HG02970 (cell line): ENCODE data around the gene CUL1.

Experiments used
- ATAC-seq: cut with Tn5 transposase; IDR thresholded peaks from one replicate; pipeline ENCODE4 v1.9.1; 2021; ENCODE audit warnings: mild to moderate bottlenecking, moderate library complexity, moderate number of reproducible peaks; ENCODE audit not compliant: unreplicated experiment, low FRiP score

CUL1 gene

GRCh38 chr7:148698397-148699023, at the start of gene CUL1:
TSS of gene CUL1 (plus strand) at chr7:148698903. CDS start at chr7:148730123, 31,220 bp downstream.
- peak; percentile 57 for ATAC-seq

DNA sequence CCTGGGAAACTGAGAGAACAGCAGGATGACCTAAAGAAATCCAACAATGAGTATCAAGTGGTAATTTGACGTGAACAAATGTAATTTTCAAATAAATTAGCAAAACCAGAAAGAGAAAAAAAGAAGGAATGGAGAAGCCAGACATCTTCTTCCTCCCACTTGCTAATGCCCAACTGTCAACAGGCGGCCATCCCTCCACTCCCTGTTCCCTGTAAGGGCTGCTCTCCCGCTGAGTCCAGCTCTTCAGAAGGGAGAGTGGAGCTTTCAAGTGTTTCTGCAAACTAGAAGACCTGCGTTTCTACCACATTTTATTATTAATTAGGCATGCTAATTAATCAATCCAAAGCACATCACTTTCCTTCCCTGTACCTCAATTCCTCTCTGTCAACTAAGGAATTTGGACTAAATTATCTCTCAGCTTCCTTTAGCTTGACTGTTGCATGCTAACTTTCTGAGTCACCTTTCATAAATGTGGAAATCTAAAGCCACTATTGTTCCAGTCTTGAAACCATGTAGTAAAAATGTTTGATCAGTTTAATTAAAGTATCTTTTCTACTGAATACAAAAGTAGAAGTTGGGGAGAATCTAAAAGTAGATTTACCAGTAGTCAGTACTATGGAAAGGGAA, 48.4 kb upstream of the CUL1 start:
- no peak for ATAC-seq

DNA sequence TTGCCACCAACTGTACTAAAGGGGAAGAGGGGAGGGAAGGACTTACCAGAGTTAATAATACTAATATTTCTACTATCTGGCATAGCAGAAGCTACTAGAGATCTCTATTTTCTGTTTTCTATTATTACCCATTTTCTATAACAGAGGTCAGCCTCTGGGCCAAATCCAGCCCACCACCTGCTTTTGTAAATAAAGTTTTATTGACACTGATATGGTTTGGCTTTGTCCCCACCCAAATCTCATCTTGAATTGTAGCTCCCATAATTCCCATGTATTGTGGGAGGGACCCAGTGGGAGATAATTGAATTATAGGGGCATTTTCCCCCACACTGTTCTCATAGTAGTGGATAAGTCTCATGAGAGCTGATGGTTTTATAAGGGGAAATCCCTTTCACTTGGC, 45.9 kb upstream of the CUL1 start:
- ATAC-seq: no peak

- ATAC-seq: no peak
Observed at GRCh38 chr7:148657929-148658328, 40.8 kb upstream of the CUL1 start.

DNA sequence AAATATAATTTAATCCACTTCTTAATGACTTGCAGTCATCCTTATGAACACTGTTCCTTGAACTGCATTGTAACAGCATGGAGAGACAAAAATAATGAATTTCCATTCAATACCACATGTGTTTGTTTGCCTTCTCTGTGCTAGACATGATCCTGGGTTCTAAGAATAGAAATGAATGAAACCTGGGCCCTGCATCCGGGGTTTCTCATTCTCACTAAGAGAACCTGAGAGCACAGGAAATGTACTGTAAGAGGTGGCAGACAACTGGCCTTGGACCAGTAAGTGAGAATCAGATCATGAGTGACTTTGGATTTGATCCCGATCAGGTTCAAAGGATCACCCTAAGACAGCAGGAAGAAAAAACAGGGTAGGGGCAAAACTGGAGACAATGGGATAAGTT, 37.2 kb upstream of the CUL1 start:
- no peak for ATAC-seq

DNA sequence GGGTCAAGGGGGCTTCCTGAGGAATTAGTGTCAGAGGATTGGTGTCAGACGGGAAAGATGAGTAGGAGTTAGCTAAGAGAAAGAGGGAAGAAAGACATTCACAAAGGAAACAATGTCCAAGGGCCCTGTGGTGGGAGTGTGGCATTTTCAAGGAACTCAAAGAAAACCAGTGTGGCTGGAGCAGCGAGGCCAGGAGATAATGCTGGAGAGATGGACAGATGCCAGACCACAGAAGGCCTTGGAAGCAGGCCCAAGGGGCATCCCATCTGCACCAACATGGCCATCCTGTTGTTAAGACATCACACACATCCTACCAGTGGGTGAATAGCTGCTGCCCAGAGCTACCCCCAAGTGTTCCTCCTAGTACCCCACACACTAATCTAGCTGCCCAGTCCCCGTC, 36.1 kb upstream of the CUL1 start:
- no peak for ATAC-seq

GRCh38 chr7:148664324-148664723, 34.4 kb upstream of the CUL1 start:
- no peak for ATAC-seq

DNA sequence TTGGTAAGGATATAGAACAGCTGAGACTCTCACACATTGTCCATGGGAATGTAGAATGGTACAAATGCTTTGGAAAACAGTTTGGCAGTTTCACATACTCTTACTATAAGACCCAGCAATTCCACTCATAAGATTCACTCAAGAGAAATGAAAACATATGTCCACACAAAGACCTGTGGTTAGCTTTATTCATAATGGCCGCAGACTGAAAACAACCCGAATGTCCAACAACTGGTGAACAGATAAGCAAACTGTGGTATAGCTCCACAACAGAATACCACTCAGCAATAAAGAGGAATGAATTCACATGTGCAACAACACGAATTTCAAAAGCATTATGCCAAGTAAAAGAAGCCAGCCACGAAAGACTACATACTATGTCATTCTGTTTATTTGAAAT, 33.5 kb upstream of the CUL1 start:
- ATAC-seq: no peak

GRCh38 chr7:148669927-148670326, 28.8 kb upstream of the CUL1 start:
- no peak for ATAC-seq

DNA sequence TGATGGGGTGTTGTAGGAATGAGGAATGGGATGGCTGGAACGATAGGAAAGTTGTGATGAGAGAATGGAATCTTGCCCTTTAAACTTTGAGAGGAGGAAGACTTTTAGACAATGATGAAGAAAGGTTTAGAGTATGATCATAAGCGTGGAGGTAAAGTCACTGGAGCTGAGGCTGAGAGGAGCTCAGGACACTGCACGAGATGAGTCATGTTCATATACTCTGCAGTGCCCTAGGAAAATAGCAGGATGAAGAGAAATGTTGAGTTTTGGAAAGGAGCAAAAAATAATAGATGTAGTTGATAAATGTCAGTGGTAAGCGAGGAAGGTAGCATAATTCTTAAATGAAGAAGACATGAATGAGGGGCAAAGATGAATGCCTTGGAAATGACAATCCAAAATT, 28.3 kb upstream of the CUL1 start:
- ATAC-seq: no peak

DNA sequence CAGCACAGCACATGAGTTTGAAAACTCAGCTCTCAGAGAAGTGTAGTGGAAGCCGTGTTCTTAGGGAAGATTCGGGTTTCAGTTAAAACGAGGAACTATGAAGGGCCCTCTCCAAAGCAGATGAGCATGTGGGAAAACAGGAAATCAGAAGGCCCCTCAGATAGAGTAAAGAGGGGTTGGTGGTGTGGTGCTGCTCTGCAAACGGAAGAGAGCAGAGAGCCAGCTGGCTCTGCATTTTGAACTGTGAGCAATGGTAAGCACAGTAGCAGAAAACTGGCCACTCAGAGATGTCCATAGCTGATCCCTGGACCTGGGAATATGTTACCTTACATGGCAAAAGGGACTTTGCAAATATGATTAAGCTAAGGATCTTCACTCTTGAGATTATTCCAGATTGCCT, 27.9 kb upstream of the CUL1 start:
- ATAC-seq: no peak

GRCh38 chr7:148672041-148672440, 26.7 kb upstream of the CUL1 start:
- ATAC-seq: no peak

DNA sequence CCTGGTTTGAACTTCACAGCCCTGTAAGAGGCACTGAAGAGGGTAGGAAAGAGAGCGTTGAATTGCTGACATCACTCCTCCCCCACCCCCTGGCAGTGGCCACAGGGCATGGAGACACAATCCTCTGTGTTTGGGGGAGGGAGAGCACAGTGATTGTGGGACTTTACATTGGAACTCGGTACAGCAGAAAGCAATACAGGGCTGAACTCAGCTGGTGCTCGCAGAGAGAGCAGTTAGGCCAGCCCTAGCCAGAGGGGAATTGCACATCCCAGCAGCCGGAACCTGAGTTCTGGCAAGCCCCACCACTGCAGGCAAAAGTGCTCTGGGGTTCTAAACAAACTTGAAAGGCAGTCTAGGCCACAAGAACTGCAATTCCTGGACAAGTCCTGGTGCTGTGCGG, 24.0 kb upstream of the CUL1 start:
- no peak for ATAC-seq

DNA sequence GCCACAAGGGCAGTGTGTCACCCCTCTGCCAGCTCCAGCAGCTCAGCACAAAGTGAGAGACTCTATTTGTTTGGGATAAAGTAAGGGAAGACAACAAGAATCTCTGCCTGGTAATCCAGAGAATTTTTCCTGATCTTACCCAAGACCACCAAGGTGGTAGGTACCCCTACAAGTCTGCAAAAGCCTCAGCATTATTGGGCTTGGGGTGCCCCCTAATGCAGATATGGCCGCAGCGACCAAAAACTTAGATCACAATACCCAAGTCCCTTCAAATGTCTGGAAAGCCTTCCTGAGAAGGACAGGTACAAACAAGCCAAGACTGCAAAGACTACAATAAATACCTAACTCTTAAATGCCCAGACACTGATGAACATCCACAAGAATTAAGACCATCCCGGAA, 22.4 kb upstream of the CUL1 start:
- no peak for ATAC-seq

GRCh38 chr7:148681821-148682220, 16.9 kb upstream of the CUL1 start:
- ATAC-seq: no peak

DNA sequence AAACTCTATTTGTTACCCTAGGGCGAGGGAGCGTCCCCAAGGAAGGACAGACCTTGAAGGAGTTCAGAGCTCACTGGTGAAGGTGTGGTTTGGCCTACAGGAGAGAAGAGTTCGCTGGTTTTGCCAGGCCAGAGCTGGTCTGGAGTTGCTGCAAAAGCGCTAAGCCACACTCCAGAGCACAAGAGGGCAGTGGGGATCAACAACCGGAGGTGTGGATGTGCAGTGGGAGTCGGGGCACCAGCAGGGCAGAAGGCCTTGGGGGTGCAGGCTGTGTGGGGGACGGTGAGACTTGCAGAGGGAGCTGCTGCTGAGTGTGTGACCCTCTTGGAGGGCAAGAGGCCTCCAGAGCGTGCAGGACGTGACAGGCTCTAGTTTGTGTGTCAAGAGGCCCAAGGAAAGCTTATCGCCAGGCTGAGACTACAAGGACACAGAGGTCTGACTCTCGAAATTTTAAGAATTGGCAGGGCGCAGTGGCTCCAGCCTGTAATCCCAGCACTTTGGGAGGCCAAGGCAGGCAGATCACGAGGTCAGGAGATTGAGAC, 14.3 kb upstream of the CUL1 start:
- ATAC-seq: no peak

- no peak for ATAC-seq
Observed at GRCh38 chr7:148686312-148686937, 12.3 kb upstream of the CUL1 start.

DNA sequence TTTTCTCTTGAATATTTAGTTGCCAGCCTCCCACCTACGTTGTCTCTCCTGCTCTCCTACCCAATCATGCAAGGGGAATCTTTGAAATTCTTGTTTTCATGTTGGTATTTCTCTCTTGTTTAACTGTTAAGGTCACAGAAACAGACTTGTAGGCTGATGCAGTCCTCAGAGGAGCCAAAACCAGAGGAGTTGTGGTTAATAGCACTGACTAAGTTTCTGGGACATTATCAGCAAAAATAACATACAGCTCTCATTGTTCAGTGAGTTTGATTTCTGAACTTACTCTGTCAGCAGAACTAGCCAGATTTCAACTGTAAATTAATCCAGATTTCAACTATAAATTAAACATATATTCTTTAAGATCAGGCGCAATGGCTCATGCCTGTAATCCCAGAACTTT, 11.1 kb upstream of the CUL1 start:
- ATAC-seq: no peak

DNA sequence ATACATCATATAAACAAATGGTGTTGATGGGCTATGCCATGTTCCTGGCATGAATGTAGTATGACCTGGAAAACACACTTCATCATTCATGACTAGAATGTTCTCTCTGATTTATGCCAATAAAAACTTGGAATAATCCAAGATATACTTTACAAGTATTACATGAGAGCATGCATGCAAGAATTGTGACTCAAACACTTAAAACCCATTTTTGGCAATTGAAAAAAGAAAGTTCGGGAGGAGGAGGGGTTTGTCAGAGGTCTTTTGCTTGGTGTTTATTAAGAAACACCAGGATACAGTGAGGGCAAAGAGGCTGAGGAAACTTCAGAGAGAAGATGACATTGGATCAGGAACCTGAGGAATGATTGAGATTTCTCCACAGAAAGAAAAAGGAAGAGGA, 10.2 kb upstream of the CUL1 start:
- no peak for ATAC-seq

GRCh38 chr7:148693651-148694050, 5.1 kb upstream of the CUL1 start:
- no peak for ATAC-seq

DNA sequence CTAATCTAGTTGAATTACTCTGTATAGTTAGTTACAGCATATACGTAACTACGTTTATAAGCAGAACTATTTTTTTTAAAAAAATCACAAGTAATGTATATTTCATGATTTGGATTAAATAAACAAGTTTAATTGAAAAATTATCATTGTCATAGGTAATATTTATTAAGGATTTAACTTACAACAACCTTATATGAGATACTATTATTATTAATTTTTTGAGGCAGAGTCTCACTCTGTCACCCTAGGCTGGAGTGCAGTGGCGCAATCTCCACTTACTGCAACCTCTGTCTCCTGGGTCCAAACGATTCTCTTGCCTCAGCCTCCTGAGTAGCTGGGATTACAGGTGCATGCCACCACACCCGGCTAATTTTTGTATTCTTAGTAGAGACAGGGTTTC, 4.1 kb upstream of the CUL1 start:
- ATAC-seq: no peak

DNA sequence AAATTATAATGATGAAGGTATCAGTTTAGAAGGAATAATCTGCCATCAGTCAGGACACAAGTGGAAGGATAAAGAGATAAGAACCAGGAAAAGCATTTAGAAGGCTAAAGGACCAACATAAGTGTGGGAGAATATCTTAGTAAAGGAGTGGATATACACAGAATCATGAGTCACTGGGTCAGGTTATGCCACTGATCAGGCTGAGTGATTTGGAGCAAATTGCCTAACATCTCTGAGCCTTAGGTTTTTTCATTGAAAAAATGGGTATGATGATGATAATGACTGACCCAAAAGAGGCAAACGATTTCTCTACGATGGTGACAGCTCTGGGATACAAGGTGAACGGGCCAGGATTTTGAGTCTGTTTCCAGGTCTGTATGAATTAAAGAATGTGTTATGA, 2.8 kb upstream of the CUL1 start:
- ATAC-seq: no peak
